ENCODE results near the gene KIN.

The KIN gene

GRCh38 chr10:7794251-7795026, 6.6 kb upstream of the KIN start:
- Histone ChIP-seq H3K4me2 (ENCODE audit: low read length) (no peak overlapping the region), H3K4me1 (ENCODE audit: control insufficient read depth, low read depth, low read length) (no peaks in the 10 kb centered on the region), H2BK15ac (replicated peaks; ENCODE audit: low read depth) (no peak overlapping the region), H3K4ac (ENCODE audit: low read depth, low read length) (no peak overlapping the region), H3K9ac (ENCODE audit: low read length) (no peak overlapping the region), H2AK5ac (ENCODE audit: low read length) (no peak overlapping the region), H2BK120ac (ENCODE audit: low read depth, low read length) (no peak overlapping the region), H4K5ac (ENCODE audit: low read length) (no peak overlapping the region), H3K18ac (ENCODE audit: low read length) (no peak overlapping the region), H3K79me2 (ENCODE audit: control insufficient read depth, insufficient read depth, low read length) (peaks cover 38% of the 10 kb centered on the region), H3K27ac (ENCODE audit: low read depth, low read length) (no peak overlapping the region), H3K56ac (ENCODE audit: low read length) (no peak overlapping the region), H3K23ac (ENCODE audit: low read length) (no peak overlapping the region), H3K4me3 (ENCODE audit: low read length) (no peak overlapping the region), H3K36me3 (ENCODE audit: control insufficient read depth, insufficient read depth, low read length) (peaks cover 8% of the 10 kb centered on the region), H3K27me3 (ENCODE audit: insufficient read depth, low read length, poor library complexity) (no peaks in the 10 kb centered on the region), H2BK5ac (ENCODE audit: low read length) (no peak overlapping the region), H4K8ac (ENCODE audit: low read depth, low read length) (no peak overlapping the region), H3K79me1 (ENCODE audit: low read length) (peaks cover 20% of the 10 kb centered on the region)
- WGBS (ENCODE audit: extremely low coverage, insufficient coverage, low lambda C conversion rate), result no CpG with 5 or more reads among the region's 4 CpGs
- DNase-seq, result no peak

- Histone ChIP-seq H3K23ac (ENCODE audit: low read length) (no peak overlapping the region), H3K4ac (ENCODE audit: low read depth, low read length) (no peak overlapping the region), H3K79me1 (ENCODE audit: low read length) (peaks cover 27% of the 10 kb centered on the region), H3K9ac (ENCODE audit: low read length) (no peak overlapping the region), H2AK5ac (ENCODE audit: low read length) (no peak overlapping the region), H3K4me1 (ENCODE audit: control insufficient read depth, low read depth, low read length) (no peaks in the 10 kb centered on the region), H3K4me2 (ENCODE audit: low read length) (no peak overlapping the region), H3K27me3 (ENCODE audit: insufficient read depth, low read length, poor library complexity) (no peaks in the 10 kb centered on the region), H3K79me2 (ENCODE audit: control insufficient read depth, insufficient read depth, low read length) (peaks cover 54% of the 10 kb centered on the region), H2BK120ac (ENCODE audit: low read depth, low read length) (no peak overlapping the region), H3K56ac (ENCODE audit: low read length) (no peak overlapping the region), H2BK15ac (replicated peaks; ENCODE audit: low read depth) (no peak overlapping the region), H3K27ac (ENCODE audit: low read depth, low read length) (no peak overlapping the region), H2BK5ac (ENCODE audit: low read length) (no peak overlapping the region), H4K8ac (ENCODE audit: low read depth, low read length) (no peak overlapping the region), H4K5ac (ENCODE audit: low read length) (no peak overlapping the region), H3K18ac (ENCODE audit: low read length) (no peak overlapping the region), H3K4me3 (ENCODE audit: low read length) (no peak overlapping the region), H3K36me3 (ENCODE audit: control insufficient read depth, insufficient read depth, low read length) (peaks cover 5% of the 10 kb centered on the region)
- DNase-seq, result no peak
- no CpG with 5 or more reads among the region's 1 CpG for WGBS (ENCODE audit: extremely low coverage, insufficient coverage, low lambda C conversion rate)
Measured at GRCh38 chr10:7792541-7792940, 4.7 kb upstream of the KIN start.

- Histone ChIP-seq H3K27ac (ENCODE audit: low read depth, low read length) (no peak overlapping the region), H2BK5ac (ENCODE audit: low read length) (no peak overlapping the region), H4K5ac (ENCODE audit: low read length) (no peak overlapping the region), H3K4me3 (ENCODE audit: low read length) (no peak overlapping the region), H3K27me3 (ENCODE audit: insufficient read depth, low read length, poor library complexity) (no peaks in the 10 kb centered on the region), H3K56ac (ENCODE audit: low read length) (peak overlapping the region; percentile 37), H3K79me1 (ENCODE audit: low read length) (peaks cover 27% of the 10 kb centered on the region), H3K79me2 (ENCODE audit: control insufficient read depth, insufficient read depth, low read length) (peaks cover 71% of the 10 kb centered on the region), H3K9ac (ENCODE audit: low read length) (peak overlapping the region; percentile 19), H4K8ac (ENCODE audit: low read depth, low read length) (no peak overlapping the region), H2AK5ac (ENCODE audit: low read length) (no peak overlapping the region), H3K18ac (ENCODE audit: low read length) (no peak overlapping the region), H3K4ac (ENCODE audit: low read depth, low read length) (no peak overlapping the region), H2BK15ac (replicated peaks; ENCODE audit: low read depth) (no peak overlapping the region), H3K4me1 (ENCODE audit: control insufficient read depth, low read depth, low read length) (no peaks in the 10 kb centered on the region), H3K36me3 (ENCODE audit: control insufficient read depth, insufficient read depth, low read length) (no peaks in the 10 kb centered on the region), H3K4me2 (ENCODE audit: low read length) (peak overlapping the region; percentile 18), H2BK120ac (ENCODE audit: low read depth, low read length) (no peak overlapping the region), H3K23ac (ENCODE audit: low read length) (no peak overlapping the region)
- peak; percentile 11 for DNase-seq
- no CpG with 5 or more reads among the region's 3 CpGs for WGBS (ENCODE audit: extremely low coverage, insufficient coverage, low lambda C conversion rate)
Measured at GRCh38 chr10:7789390-7789789, 1.6 kb upstream of the KIN start.

- Histone ChIP-seq H4K5ac (ENCODE audit: low read length) (no peak overlapping the region), H3K27me3 (ENCODE audit: insufficient read depth, low read length, poor library complexity) (no peaks in the 10 kb centered on the region)
Measured at GRCh38 chr10:7788639-7789286, 970 bp upstream of the KIN start.

GRCh38 chr10:7787150-7787856, 490 bp downstream of the KIN start:
- no peak overlapping the region for H4K5ac ChIP-seq (ENCODE audit: low read length)
- H3K36me3 ChIP-seq (ENCODE audit: control insufficient read depth, insufficient read depth, low read length), result no peaks in the 10 kb centered on the region
- DNase-seq, result peak; percentile 20
- H3K27ac ChIP-seq (ENCODE audit: low read depth, low read length), result no peak overlapping the region
- H3K79me2 ChIP-seq (ENCODE audit: control insufficient read depth, insufficient read depth, low read length), result peaks cover 66% of the 10 kb centered on the region
- no peak overlapping the region for H3K23ac ChIP-seq (ENCODE audit: low read length)
- no peaks in the 10 kb centered on the region for H3K27me3 ChIP-seq (ENCODE audit: insufficient read depth, low read length, poor library complexity)
- peaks cover 21% of the 10 kb centered on the region for H3K79me1 ChIP-seq (ENCODE audit: low read length)
- H2AK5ac ChIP-seq (ENCODE audit: low read length), result no peak overlapping the region
- peak overlapping the region; percentile 22 for H3K4ac ChIP-seq (ENCODE audit: low read depth, low read length)
- peak overlapping the region; percentile 81 for H3K9ac ChIP-seq (ENCODE audit: low read length)
- H3K4me2 ChIP-seq (ENCODE audit: low read length), result peak overlapping the region; percentile 63
- peak overlapping the region; percentile 16 for H3K18ac ChIP-seq (ENCODE audit: low read length)
- H2BK120ac ChIP-seq (ENCODE audit: low read depth, low read length), result no peak overlapping the region
- no peaks in the 10 kb centered on the region for H3K4me1 ChIP-seq (ENCODE audit: control insufficient read depth, low read depth, low read length)
- no peak overlapping the region for H2BK5ac ChIP-seq (ENCODE audit: low read length)
- peak overlapping the region; percentile 87 for H3K56ac ChIP-seq (ENCODE audit: low read length)
- H4K8ac ChIP-seq (ENCODE audit: low read depth, low read length), result peak overlapping the region; percentile 58
- no CpG with 5 or more reads among the region's 26 CpGs for WGBS (ENCODE audit: extremely low coverage, insufficient coverage, low lambda C conversion rate)
- peak overlapping the region; percentile 65 for H3K4me3 ChIP-seq (ENCODE audit: low read length)
- no peak overlapping the region for H2BK15ac ChIP-seq (replicated peaks; ENCODE audit: low read depth)

More at GRCh38 chr10:7788639-7789286, 970 bp upstream of the KIN start:
- Histone ChIP-seq H2AK5ac (ENCODE audit: low read length) (no peak overlapping the region), H3K27ac (ENCODE audit: low read depth, low read length) (no peak overlapping the region), H2BK5ac (ENCODE audit: low read length) (no peak overlapping the region), H3K4me2 (ENCODE audit: low read length) (peak overlapping the region; percentile 96), H3K36me3 (ENCODE audit: control insufficient read depth, insufficient read depth, low read length) (no peaks in the 10 kb centered on the region), H3K9ac (ENCODE audit: low read length) (peak overlapping the region; percentile 94), H3K23ac (ENCODE audit: low read length) (no peak overlapping the region), H2BK120ac (ENCODE audit: low read depth, low read length) (no peak overlapping the region), H3K56ac (ENCODE audit: low read length) (peak overlapping the region; percentile 99), H3K4ac (ENCODE audit: low read depth, low read length) (no peak overlapping the region), H3K79me2 (ENCODE audit: control insufficient read depth, insufficient read depth, low read length) (peaks cover 71% of the 10 kb centered on the region), H3K4me1 (ENCODE audit: control insufficient read depth, low read depth, low read length) (no peaks in the 10 kb centered on the region), H3K4me3 (ENCODE audit: low read length) (peak overlapping the region; percentile 64), H4K8ac (ENCODE audit: low read depth, low read length) (no peak overlapping the region), H3K79me1 (ENCODE audit: low read length) (peaks cover 27% of the 10 kb centered on the region), H3K18ac (ENCODE audit: low read length) (no peak overlapping the region), H2BK15ac (replicated peaks; ENCODE audit: low read depth) (no peak overlapping the region)
- no peak for DNase-seq
- WGBS (ENCODE audit: extremely low coverage, insufficient coverage, low lambda C conversion rate), result no CpG with 5 or more reads among the region's 25 CpGs
